Stimulated activated CD4-positive, alpha-beta T cell treated with anti-CD3 and anti-CD28 coated beads, Interleukin-15, amount 100 ng/mL, for 24 hours (primary cell): ENCODE measurements around the gene APRT.
"Not testable (repeated sequence)": the region's sequence is repeated elsewhere in the genome, so short reads cannot be mapped to it uniquely, and the experiment has no call there.

Source experiments
- DNase-seq: peaks from one replicate; pipeline ENCODE4 v3.0.0-alpha.2; 2020

Gene APRT

DNA sequence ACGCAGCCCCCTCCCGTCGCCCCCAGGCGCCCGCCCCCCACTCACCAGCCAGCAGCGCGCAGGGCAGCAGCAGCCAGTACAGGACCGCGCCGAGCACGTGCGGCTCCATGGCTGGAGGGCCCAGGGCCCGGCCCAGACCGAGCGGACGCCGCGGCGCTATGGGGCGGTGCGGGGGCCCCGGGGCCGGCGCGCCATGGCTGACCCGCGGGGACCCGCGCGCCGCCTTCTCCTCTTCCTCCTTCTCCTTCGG is 26.9 kb downstream of the APRT start:
- DNase-seq = no peak

DNA sequence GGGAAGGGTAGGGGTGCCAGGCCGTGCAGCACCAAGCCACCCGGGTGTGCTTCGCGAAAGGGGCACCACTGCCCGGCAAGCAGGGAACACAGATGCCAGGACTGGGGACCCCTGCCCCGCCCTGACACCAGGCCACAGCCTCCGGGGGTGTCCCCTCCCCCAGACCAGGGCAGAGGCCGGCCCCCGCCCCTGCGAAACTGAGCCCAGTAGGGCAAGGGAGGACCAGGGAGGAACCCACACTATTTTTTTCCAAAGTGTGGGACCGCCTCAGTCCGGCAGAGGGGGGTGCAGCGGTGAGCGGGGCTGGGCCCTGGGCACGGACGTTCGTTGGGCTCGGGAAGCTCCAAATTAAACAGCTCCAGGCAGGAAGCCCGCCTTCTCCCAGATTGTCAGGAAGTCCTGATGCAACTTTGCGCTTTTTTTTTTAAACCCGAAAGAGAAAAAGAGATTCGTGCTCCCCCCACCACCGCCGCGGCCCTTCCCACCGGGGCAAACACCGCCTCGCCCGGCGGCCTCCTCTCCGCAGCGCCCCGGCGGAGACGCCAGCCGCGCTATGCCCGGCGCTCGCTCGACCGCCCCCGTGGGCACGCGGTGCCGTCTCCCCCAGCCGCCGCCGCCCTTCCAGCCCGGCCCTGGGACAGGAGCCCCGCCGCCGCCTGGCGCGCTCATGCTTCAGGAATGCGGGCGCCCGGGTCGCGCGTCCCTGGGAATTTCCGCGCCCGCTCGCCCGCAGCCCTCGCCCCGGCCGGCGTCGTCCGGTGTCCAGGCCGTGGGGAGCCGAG is 27.5 kb downstream of the APRT start:
- DNase-seq = peak; percentile 65

DNA sequence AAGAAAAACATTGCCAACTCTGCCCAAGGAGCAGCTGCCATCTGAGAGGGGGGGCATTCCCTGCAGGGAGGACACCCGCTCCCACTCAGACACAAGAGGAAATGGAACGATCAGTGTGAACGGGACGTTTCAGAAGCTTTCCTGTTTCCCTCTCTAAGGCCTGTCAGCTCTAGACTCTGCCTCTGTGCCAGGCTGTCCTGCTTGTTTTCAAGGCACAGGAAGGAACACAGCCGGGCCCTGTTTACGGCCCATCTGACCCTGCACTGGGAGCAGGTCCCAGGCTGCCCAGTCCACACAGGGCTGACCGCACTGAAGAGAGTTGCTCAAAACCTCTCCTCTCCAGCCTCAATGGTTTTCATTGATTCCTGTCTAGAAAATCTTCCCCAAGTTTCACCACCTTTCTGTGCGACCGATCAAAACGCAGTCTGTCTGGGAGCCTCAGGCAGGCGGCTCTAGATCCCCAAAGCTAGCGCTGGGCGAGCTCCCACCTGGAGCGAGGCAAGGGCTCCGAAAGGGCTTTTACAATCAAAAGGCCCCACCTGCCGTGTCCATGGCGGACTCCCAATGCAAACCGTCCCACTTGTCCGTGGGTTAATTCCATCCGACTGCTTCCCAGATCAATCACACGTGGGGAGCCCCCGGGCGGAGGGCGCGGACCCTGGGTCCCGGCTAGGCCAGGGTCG is 28.2 kb downstream of the APRT start:
- DNase-seq = no peak

DNA sequence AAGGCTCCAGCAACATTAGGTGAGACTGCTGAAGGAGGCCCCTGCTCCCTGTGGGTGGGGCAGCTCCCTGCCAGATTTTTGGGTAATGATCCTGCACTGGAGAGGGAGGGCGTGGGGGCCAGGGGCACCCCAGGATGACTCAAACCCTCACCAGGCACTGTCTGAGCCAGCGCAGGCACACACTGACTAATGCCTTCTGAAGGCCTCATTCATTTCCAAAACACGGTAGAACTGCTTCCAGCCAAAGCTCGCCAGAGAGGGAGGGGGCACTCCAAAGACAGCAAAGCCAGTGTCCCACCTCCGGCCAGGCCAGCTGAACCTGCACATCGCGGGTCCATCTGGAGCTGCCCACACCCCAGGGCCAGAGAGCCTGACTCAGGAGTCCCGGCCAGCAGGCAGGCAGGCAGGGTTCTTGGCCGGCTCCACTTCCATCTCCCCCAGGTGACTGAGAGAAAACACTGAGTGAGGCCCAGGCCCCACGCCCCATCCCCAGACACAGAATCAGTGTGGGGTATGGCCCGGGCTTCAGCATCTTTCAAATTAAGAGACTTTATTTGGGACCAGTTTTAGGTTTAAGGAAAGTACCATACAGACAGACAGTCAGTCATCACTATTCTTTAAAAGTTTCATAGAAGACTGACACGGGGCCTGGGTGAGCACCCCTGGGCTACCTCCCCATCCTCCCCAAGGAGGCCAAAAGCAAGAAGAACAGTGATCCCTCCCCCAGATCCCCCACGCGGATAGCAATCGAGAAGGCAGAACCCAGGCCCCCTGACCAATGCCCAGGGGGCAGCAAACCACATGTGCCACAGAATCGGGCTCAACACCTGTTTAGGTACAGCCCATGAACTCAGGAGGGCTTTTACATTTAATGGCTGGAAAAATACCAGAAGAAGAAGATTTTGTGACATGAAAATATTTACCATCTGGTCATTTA is 29.0 kb downstream of the APRT start:
- DNase-seq = peak; percentile 90

DNA sequence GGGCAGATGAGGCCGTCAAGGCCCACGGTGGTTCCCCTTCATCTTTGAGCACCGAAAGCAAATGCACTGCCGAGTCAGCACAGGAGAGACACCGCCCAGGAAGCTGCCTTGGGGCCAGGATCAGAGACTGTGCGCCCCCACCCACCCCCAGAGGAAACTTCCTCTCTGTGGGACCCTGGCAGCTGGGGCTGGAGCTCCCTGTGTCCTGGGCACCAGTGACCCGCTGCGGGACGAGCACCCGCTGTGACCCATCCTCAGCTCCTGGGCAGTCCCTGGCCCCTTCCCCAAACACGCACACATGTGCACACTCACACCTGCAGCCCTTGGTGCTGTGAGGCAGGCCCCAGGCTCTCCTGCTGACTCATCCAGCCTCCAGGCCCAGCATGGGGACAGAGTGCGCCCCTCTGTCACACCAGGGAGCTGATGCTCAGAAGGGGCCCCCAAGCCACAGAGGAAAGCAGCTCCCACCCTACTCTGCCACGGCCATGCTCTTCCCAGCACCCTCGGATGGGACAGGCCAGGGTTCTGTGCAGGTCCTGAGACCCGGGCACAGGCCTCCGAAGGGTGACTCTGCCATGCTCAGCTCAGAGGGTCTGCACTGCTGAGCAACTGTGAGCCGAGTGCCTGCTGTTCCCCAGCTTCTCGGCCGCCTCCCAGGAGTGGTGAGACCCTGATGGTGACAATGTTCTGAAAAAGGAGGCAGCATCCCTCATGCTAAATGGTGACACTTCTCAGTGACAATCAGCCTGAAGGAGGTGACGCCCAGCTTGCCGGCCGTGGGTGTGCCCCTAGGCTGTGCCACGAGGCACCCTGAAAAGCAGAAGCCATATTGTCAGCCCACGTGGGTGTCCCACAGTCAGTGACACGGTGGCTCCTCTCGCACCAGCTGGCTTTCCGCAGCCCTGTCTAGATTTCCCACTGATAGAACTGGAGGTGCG is 30.3 kb downstream of the APRT start:
- peak; percentile 83 for DNase-seq

DNA sequence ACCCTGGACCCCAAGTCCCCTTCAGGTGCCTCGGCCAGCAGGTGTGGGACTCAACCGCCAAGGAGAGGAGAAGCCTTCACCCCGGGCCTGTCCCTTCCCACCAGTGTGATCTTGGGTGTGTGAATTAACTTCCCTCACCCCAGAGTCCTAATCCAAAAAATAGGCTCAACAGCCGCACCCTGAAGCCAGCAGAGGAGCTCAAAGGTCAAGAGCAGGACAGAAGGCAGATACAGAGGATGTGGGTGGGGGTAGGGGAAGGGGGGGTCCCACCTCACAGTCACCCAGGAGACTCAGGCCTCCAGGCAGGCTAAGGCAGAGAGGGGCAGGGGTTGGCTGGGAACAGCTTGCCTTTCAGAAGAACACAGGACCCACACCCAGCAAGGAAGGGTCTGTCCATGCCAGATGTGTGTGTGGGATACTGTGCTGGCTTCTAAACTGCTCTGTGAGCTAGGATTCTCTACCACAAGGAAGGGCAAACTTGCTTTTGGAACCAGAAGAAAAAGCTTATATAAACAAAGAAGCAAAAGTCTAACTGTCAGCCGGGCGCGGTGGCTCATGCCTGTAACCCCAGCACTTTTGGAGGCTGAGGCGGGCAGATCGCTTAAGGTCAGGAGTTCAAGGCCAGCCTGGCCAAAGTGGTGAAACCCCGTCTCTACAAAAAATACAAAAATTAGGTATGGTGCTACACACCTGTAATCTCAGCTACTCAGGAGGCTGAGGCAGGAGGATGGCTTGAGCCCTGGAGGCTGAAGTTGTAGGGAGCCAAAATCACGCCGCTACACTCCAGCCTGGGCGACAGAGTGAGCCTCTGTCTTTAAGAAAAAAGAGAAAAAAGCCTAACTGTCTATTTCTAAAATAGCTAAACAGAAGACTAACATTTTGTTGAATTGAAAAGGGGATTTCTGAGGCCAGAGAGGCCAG is 31.3 kb downstream of the APRT start:
- DNase-seq = no peak

DNA sequence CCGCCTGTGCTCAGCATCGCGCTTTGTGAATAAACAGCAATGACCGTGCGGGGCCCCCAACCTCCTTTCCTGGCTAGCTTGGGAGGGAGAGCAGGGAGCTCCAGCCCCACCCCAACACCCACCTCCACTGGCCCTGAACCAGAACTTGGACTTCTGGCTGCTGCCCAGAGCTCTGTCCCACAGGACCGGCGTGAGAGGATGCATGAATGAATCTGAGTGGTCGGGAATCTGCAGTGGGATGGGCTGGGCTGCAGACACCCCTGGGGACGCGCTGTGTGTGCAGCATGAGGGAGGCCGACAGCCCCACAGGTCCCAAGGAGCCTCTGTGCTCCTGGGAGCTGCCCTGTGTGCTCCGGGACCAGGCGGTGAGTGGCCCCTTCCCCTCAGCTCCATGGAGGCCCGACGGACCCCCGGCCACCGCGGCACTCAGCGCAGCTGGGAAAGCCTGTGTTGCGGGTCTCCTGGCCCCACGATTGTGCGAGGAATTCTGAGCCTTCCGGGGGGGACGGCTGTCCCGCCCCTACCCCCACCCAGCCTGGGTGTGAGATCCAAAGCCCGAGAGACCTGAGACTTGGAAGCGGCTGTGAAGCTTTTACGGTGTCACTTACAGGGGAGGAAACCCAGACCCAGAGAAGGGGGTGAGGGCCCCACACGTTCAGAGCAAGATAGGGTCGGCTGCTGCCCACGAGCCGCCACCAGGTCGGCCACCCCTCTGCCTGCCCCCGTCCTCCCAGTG is 32.2 kb downstream of the APRT start:
- no peak for DNase-seq

DNA sequence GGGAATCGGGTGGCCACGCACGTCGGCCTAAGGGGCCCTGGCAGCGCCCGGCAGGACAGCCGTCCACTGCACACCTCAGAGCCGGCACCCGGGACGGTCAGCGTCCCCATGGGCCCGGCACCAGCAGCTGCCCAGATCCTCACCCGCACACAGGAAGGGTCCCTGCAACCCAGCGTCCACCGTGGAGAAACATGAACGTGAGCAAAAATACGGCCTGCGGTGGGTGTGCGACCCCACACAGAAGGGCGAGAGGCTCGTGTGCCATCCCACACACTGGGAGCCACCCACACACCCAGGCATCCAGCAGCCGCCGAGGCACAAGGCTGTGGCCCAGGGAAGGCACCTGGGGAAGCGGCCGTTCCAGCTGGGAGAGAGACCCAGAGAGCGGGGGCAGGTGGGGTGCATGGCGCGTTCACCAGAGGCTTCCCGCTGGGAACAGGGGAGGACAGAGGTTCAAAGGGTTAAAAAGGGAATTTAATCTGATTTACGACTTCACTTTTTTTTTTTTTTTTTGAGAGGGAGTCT is 33.1 kb downstream of the APRT start:
- no peak for DNase-seq

DNA sequence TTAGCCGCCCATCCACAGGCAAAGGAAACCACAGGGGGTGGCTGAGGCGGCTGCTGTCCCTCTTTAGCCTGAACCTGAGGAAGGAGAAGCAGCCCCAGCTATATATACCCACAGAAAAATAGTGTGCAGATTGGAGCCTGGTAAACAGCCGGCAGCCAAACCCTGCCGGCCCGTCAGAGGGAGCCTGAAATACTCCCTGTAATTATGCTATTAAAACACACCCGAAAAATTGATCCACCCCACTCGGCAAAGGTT is 33.5 kb downstream of the APRT start:
- DNase-seq = no peak

DNA sequence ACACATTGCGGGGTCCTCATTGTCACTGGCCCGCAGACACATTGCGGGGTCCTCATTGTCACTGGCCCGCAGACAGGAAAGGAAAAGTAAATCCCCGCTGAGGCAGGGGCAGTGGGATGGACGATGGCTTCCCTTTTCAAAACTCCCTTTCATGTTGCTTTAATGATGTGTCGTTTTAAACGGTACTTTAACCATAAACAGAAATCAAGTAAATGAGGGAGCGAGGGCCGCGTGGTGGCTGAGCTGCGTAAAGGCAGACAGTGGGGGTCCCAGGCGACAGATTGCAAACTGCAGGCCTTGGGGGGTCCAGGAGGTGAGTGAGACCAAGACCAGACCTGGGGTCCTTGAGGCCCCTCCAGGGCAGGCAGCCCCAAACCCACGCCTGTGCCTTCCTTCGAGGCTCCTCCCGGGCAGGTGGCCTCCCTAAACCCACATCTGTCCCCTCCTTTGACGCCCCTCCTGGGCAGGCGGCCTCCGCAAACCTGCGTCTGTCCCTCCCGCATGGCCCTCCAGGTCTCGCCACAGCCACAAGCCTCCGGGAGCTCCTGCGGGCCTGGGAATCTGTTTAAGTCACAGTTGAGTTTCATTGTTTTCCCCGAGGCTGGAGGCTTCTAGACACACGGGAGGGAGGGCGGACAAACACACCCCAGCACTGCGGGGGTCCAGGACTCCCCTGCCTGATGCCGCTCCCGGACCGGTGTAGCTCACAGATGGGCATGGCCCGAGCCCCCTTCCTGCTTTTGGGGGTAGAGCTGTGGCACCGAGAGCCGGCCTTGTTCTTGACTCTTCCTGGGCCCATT is 34.1 kb downstream of the APRT start:
- no peak for DNase-seq

DNA sequence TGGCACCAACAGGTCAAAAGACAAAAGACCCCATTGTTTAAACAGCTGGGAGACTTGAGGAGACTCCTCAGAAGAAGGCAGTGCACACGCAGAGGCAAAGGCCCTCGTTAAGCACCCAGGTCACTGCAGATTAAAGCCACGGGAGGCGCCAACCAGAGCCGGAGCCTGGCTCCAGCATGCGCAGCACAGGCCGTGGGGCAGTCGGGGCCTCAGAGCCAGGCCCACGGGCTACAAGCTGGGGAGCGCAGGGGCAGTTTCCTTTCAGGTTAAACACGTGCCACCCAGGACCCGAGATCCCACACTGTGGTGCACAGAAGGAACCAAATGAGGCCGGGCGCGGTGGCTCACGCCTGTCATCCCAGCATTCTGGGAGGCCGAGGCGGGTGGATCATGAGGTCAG is 35.9 kb downstream of the APRT start:
- DNase-seq = no peak

DNA sequence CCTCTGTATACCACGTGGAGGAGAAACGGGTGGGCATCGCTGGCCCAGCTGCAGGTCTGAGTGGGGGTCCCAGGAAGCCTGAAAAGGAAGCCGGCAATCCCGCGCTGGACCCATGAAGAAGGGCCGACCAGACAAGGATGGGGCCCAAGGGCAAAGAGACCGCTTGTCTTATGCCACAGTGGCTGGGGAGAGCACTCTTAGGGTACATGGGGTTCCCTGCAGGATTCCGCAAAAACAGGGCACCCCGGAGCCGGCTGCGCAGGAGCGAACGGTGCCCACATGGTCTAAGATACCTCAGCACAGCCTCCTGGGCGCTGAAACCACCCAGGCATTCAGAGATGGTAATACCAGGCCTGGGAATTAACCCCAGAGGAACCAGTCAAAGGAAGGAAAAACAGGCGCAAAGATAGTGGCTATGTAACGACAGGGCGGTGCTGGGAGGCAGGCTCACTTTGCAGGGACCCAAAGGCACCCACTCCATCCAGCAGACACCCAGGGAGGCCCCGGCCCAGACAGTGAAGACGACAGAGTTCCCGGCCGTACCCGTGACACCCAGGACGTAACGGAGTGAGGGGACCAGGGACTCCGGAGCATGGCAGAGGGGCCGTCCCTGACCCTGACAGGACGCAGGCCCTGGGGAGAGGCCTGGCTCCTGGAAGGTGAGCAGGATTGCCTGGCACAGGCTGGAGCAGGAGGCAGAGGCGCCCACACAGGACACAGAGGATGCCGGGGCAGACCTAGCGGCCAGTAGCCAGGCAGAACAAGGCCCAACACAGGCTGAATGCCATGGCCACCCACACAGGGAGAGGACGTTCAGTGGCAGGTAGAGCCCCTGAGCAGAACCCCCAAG is 37.0 kb downstream of the APRT start:
- no peak for DNase-seq

DNA sequence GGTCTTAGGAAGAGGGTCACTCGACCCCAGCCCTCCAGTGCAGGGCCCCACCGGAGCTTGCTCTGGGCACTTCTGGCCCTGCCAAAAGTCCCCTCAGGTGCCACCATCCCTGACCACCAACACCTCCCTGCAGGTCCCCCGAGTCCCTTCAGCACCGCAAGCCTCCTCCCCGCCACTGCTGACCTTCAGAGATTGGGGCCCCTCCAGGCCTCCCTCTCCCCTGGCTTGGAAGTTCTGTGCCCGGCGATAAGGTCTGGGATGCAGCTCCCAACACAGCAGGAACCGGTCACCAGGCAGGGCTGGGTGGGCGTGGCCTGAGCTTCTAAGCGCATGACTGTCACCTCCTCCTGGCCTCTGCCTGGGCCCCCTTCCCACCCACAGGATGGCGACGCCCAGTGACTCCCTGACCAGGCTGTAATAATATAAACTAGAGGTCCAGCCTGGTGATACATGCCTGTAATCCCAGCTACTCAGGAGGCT is 37.9 kb downstream of the APRT start:
- no peak for DNase-seq

DNA sequence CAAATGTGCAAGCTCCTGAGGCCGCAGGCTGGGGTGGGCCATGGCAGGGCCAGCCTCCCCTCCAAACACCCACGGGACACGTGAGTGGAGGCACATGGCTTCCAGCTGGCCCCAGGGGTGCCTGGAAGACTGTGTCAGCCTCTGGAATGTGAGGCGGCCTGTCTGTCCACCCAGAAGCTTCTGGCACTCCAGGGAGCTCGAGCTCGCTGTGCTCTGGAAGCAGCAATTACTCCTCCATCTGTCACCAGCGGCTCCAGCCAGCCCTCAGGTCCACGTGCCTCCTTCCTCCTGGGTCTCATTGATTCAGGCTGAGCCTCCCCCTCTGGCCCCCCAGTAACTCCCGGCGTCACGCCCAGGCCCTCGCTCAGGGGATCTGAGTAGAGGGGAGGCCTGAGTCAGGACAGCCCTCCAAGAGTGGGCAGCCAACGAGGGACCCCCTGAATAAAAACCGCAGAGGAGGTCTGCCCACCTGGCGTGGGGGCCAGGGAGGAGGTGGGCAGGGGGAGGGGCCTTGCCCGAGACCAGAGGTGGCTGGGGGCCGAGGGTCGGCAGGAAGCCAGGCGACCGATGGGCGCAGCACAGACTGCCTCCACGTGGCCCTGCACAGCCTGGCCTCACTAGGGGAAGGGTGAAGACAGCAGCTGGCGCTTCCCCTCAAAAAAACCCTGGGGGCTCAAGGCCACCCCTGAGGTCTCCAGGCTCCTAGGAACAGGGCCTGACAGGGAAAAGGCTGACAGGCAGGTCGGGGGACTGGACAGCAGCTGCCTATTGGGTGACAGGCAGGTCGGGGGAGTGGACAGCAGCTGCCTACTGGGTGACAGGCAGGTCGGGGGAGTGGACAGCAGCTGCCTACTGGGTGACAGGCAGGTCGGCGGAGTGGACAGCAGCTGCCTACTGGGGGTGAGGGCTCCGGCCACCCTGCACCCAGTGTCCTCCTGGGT is 38.6 kb downstream of the APRT start:
- DNase-seq = no peak

DNA sequence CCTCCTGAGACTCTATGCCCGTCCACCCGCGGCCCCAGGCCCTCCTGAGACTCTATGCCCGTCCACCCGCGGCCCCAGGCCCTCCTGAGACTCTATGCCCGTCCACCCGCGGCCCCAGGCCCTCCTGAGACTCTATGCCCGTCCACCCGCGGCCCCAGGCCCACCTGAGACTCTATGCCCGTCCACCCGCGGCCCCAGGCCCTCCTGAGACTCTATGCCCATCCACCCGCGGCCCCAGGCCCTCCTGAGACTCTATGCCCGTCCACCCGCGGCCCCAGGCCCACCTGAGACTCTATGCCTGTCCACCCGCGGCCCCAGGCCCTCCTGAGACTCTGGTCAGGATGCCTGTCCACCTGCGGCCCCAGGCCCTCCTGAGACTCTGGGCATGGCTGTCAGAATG is 39.9 kb downstream of the APRT start:
- DNase-seq = not testable (repeated sequence)

DNA sequence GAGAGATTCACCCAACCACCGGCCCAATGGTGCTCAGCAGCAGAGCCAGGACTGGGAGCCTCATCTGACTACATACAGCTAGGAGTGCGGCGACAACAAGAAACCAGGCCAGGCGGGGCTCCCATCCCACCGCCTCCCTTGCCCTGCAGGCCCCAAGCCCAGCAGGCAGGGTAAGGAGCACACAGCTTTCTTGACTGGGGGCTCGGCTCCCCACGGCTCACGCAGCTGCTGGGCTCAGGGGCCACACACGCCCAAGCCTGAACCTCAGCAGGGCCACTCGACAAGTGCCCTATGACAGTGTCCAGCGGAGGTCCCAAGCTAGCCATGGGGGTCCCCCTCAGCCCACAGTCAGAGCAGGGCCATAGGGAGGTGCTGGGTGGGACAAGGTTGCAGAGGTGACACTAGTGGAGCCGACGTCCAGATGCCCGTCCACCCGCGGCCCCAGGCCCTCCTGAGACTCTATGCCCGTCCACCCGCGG is 40.4 kb downstream of the APRT start:
- no peak for DNase-seq
